ENCODE data around the gene BCAR1.
"Not testable (repeated sequence)": the region's sequence is repeated elsewhere in the genome, so short reads cannot be mapped to it uniquely, and the experiment has no call there.

Gene BCAR1, protein sequence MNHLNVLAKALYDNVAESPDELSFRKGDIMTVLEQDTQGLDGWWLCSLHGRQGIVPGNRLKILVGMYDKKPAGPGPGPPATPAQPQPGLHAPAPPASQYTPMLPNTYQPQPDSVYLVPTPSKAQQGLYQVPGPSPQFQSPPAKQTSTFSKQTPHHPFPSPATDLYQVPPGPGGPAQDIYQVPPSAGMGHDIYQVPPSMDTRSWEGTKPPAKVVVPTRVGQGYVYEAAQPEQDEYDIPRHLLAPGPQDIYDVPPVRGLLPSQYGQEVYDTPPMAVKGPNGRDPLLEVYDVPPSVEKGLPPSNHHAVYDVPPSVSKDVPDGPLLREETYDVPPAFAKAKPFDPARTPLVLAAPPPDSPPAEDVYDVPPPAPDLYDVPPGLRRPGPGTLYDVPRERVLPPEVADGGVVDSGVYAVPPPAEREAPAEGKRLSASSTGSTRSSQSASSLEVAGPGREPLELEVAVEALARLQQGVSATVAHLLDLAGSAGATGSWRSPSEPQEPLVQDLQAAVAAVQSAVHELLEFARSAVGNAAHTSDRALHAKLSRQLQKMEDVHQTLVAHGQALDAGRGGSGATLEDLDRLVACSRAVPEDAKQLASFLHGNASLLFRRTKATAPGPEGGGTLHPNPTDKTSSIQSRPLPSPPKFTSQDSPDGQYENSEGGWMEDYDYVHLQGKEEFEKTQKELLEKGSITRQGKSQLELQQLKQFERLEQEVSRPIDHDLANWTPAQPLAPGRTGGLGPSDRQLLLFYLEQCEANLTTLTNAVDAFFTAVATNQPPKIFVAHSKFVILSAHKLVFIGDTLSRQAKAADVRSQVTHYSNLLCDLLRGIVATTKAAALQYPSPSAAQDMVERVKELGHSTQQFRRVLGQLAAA

GRCh38 chr16:75251280-75252048 is at the start of gene BCAR1:
Gene BCAR1, minus strand, starts transcription at chr16:75251624. Its CDS starts 142 bp downstream, at chr16:75251482.
- in situ Hi-C loops (cut with HindIII; ENCODE audit: low sequenced_read_pairs), result no loop called here

DNA sequence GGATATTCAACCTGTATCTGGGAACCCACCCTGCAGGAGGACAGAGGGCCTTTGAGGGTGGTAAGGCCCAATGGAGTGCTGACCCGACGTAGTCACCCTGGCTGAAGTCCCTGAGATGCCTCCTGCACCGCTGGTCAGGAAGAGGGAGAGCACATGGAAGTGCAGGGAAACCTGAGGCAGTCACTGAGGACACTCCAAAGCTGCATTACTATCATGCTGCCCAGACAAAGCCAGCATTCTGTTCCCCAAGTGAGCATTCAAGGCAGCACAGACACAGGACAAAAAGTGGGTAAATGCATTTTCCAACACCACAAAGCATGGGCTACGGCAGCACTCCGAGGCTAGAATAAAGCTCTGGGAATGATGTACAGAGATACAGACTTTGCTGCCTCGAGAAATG is 46.8 kb upstream of the BCAR1 start:
- in situ Hi-C loops (cut with HindIII; ENCODE audit: low sequenced_read_pairs), result no loop called here

DNA sequence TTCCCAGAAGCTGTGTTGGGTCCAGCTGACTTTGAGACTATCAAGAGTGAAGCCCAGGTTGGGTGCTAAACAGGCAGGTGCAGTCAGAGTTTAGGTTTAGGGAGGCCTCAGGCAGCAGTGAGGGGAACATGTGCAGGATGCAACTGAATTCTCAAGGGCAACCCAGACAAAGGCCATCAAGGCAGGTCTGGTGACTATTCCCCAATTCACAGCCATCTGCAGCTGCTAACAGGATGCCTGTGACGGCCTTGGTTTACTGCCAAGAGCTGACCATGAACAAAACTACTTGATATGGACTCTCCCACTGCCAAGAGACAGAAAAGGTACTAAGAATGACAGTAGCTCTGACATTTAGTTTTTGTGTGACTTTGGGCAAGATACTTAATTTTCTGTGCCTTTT is 45.2 kb upstream of the BCAR1 start:
- in situ Hi-C loops (cut with HindIII; ENCODE audit: low sequenced_read_pairs), result no loop called here

- in situ Hi-C loops (cut with HindIII; ENCODE audit: low sequenced_read_pairs), result no loop called here
These were observed 43.5 kb upstream of the BCAR1 start for GRCh38 chr16:75294773-75295459.

DNA sequence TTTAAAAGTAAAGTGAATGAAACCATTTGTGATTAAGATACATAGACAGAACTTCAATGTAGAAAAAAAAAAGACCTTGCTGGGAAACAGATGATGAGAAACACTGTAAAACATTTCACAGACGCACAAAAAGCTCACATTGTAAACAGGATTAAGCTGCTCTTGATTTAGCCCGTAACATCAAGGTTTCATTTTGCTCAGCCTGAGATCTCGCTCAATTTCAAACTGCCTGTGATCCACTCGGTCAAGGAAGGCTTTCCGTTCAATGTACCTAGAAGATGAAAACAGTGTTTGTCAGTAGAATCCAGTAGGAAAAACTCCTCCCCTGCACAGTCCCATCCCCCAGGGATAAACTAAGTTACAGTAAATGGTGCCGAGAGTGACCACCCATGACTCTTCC is 42.3 kb upstream of the BCAR1 start:
- in situ Hi-C loops (cut with HindIII; ENCODE audit: low sequenced_read_pairs), result no loop called here

DNA sequence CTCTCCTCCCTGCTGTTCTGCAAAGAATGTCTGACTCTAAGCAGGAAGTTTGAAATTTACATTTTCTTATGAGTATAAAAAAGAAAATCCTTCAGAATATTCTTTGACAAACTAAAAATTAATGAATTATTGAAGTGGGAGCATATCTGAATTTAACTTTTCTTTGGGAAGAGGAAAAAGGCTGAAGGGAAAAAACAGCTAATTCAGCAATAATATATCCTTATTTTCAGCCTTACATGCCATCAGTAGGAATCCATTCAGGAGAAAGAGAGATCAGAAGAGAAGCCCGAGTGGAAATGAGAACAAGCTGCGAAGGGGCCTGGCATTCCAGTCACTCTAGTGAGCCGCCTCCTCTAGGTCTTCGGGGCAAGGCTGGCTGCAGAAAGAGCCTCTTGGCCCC is 41.7 kb upstream of the BCAR1 start:
- in situ Hi-C loops (cut with HindIII; ENCODE audit: low sequenced_read_pairs), result no loop called here

DNA sequence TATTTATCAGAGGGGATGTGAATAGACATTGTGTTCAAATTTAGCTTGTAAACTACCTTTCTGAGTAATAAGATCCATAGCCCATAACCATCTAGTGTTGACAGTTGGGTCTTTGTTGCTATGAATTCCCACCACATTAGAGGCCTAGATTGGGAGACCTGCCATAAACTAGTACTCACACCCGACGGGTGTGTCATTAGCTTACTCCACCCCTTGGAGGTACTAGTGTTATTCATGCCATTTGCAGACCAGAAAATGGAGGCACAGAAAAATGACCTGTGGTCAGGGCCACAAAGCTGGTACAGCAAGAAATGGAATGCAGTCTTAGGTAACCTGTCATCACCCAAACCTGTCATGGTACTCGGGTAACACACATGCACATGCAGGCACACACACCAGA is 41.3 kb upstream of the BCAR1 start:
- in situ Hi-C loops (cut with HindIII; ENCODE audit: low sequenced_read_pairs), result no loop called here

- in situ Hi-C loops (cut with HindIII; ENCODE audit: low sequenced_read_pairs), result no loop called here
These were observed 37.8 kb upstream of the BCAR1 start for GRCh38 chr16:75289189-75289588.

DNA sequence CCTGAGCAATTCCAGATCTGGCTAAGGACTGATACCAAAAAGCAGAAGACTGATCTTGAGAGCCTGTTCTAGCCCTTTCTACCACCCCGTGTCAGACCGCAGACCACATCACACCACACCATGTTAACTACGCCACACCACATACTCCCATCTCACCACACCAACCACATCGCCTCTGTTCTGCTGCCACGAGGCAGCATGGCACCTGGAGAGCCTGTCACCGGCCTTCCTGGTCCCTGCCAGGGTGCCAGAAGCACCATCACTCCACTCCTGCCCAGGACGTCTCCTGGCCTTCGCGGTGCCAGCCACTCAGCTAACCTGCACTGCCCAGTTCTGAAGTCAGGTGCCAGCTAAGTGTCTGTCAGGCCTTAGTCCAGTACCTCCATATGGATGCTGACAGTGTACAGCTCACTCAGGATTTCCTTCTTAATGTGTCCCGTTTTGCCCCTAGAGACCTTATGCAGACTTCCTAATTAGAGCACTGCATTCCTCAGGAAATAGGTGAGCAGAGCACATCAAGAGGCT is 37.2 kb upstream of the BCAR1 start:
- in situ Hi-C loops (cut with HindIII; ENCODE audit: low sequenced_read_pairs), result no loop called here

DNA sequence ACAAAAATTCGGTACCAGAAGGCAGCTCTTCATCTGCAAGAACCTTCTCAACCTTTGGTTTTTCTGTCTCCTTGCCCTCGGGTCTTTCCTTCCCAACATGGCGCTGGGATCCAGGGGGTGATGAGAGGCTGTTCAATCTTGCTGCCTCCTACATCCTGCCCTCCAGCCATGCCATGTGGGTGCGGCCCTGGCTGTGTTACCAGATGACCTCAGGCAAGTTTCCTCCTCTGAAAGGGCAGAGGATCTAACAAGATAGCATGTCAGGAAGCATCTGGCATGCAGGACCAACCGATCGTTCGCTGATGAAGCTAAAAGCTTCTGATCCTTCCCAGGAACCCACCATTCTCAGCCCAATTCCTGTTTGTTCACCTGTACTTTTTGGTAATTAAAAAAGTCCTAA is 36.8 kb upstream of the BCAR1 start:
- in situ Hi-C loops (cut with HindIII; ENCODE audit: low sequenced_read_pairs), result no loop called here

DNA sequence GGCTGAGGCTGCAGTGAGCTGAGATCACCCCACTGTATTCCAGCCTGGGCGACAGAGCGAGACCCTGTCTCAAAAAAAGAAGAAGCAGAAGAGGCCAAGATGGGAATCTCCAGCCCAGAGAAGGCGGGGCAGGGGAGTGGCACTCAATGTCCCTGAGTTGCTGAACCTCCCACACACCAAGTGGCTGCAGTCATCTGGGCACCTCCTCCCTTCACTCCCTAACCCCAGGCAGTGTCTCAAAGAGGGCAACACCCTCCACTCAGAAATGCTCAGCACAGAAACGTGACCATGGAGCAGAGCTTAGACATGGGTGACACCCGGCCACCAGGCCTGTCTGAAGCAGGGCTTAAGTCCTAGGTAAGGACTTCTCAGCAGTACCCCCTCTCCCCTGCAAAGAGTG is 36.3 kb upstream of the BCAR1 start:
- in situ Hi-C loops (cut with HindIII; ENCODE audit: low sequenced_read_pairs), result no loop called here

DNA sequence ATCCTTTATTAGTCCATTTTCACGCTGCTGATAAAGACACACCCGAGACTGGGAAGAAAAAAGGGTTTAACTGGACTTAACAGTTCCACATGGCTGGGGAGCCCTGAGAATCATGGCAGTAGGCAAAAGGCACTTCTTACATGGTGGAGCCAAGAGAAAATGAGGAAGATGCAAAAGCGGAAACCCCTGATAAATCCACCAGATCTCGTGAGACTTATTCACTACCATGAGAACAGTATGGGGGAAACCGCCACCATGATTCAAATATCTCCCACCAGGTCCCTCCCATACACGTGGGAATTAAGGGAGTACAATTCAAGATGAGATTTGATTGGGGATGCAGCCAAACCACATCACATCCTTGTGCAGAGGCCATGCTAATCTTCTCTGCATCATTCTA is 35.0 kb upstream of the BCAR1 start:
- in situ Hi-C loops (cut with HindIII; ENCODE audit: low sequenced_read_pairs), result no loop called here

DNA sequence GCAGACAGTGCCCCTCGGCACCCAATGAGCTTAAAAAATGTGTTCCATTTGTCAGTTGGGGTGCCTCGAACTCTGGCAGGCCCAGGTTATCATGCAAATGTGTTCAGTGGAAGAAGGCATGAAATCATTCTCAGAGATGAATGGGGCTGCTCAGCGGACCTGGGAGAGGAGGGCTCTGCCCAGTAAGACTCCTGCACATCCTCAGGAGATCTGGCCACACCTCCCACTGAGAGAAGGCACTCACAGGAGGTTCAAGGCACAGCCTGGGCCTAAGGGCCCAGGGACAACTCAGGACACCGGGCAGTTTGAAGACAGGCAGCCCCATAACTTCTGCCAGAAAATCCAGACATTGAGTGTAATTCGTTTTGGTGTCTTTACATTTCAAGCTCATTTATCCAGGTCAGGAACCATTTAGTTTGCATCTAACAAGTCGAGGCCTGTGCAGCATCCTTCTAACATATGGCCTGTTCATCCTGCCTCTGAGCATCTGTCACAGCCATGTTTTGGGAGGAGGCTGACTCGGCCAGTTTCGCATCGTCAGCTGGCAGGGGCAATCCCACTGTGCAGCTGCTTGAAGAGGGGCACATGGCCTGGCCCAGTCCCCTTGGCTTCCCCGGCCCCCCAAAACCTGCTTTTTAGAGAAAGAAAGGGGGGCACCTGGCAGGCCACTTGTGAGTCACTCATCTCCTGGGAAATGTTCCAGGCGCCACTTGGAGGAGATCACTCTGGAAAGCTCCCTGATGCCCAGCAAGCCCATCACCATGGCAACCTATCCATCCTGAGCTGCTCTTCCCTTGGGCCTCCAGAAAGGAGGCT is 31.2 kb upstream of the BCAR1 start:
- in situ Hi-C loops (cut with HindIII; ENCODE audit: low sequenced_read_pairs), result no loop called here

- in situ Hi-C loops (cut with HindIII; ENCODE audit: low sequenced_read_pairs), result no loop called here
These were observed 30.4 kb upstream of the BCAR1 start for GRCh38 chr16:75281826-75282225.

DNA sequence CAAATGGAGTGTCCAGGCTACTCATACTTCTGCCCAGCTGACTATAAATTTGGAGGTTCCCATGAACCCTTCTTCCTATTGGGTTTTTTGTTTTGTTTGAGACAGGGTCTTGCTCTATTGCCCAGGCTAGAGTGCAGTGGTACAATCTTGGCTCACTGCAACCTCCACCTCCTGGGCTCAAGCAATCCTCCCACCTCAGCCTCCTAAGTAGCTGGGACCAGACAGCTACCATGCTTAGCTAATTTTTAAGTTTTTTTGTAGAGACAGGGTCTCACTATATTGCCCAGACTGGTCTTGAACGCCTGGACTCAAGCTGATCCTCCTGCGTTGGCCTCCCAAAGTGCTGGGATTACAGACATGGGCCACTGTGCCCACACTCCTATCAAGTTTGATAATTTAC is 29.6 kb upstream of the BCAR1 start:
- in situ Hi-C loops (cut with HindIII; ENCODE audit: low sequenced_read_pairs), result not testable (repeated sequence)

DNA sequence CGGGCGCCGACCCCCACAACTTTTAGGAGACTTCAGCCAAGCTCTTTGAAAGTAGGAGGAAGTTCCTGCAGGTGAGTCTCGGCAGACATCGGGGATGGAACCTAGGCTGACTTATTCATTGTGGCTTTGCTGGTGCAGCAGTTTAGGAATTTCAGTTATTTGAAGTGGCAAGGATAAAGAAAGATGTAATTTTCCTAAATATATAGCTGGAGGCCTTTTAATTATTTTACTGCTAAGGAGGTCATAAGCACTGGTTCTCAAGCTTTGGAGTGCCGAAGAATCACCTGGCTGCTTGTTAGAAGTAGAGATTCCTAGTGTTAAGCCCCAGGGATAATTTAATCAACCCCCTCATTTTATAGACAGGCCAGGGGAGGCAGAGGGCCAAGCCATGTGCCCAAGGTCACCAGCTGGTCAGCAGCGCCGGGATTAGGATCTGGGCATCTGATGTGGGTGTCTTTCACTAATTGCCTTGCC is 28.9 kb upstream of the BCAR1 start:
- in situ Hi-C loops (cut with HindIII; ENCODE audit: low sequenced_read_pairs), result no loop called here

DNA sequence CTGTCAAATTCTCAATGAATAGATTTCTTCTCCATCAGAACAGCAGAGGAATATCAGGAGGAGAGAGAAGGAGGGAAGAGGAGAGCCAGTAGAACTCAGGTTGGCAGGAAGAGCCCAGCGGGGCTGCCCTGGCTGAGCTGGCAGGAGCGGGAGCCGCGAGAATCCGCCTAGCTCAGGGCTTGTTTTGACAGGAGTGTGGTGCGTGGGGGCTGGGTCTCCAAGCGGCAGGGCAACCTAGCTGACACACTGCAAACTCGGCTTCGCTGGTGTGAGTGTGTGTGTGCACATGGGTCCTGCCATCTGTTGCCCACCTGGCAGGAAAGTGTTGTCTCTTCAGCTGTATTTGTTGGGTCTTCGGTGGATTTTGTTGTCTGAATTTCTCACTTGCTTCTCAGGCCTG is 27.9 kb upstream of the BCAR1 start:
- in situ Hi-C loops (cut with HindIII; ENCODE audit: low sequenced_read_pairs), result no loop called here

DNA sequence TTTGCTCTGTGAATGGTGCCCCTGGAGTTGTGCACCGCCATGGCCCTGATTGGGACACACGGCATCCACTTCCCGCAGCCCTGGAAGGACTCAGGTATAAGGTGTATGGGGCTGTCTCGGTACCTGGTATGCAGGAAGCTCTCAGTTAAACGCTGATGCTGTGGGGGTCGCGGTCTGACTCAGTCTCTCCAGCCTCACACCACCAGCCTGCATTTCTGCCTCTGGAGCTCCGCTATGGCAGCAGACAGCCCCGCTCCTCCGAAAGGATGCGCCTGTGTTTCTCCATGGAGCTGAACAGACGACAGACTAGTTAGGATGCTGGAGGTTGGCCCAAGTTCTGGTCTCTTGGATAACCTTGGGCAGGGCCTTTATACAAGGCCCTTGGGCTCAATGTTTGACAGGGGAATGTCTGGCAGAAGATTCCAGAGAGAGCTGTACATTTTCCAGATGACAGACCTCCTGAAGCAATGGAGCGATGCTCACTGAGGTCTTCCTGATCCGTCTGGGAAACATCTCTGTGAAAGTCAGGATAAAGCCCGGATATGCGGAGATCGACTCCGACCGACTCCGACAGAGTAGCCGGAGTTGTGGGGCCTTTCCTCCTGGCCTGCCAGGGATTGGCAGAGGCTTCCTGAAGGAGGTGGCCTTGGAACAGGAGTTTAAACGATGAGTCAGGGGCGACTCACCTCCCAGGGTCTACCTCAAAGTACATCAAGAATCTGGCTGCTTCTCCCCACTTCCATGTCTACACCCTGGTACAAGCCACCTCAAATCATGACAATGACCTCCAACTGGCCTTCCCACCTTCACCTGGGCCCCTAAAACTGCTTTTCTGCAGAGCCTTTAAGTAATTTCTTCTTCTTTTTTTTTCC is 21.9 kb upstream of the BCAR1 start:
- in situ Hi-C loops (cut with HindIII; ENCODE audit: low sequenced_read_pairs), result no loop called here

GRCh38 chr16:75272629-75273028 is 21.2 kb upstream of the BCAR1 start:
- in situ Hi-C loops (cut with HindIII; ENCODE audit: low sequenced_read_pairs), result not testable (repeated sequence)
